Gastroesophageal sphincter (tissue), 4 donors: ENCODE results near the gene HNF4A. TPM values are rescaled to one million over a fixed set of nuclear protein-coding genes. Genes with fewer than 3 reads are reported as not detected.

ENCODE experiments used
- ATAC-seq: fragments of 150-250 bp; one replicate; pipeline ENCODE4 v1.9.1; 2016; ENCODE audit warnings: mild to moderate bottlenecking, moderate library complexity
- H3K27ac ChIP-seq, 4 donors: fragments of 200-600 bp; sonication (generic) in 3 of 4; 1 replicate in 3 of 4; 2 replicates in 1 of 4; pipeline ENCODE4 v1.5.1; 2016 to 2019
- H3K27me3 ChIP-seq: fragments of 200-600 bp; sonication (generic); one replicate; pipeline ENCODE4 v1.5.1; 2019
- H3K36me3 ChIP-seq, 2 donors: fragments of 200-600 bp; sonication (generic); one replicate each; pipeline ENCODE4 v1.5.1; 2019; ENCODE audit warnings: control low read depth in 1 of 2
- H3K4me1 ChIP-seq, 3 donors: fragments of 200-600 bp; sonication (generic); 1 replicate in 2 of 3; 2 replicates in 1 of 3; pipeline ENCODE4 v1.5.1; 2016 to 2019; ENCODE audit warnings: control low read depth in 2 of 3
- H3K4me3 ChIP-seq, 2 donors: fragments of 200-600 bp; sonication (generic); one replicate each; pipeline ENCODE4 v1.5.1; 2019; ENCODE audit warnings: mild to moderate bottlenecking in 1 of 2, moderate library complexity in 1 of 2
- H3K9me3 ChIP-seq, 3 donors: fragments of 200-600 bp; sonication (generic); one replicate each; pipeline ENCODE4 v1.5.1; 2017 to 2019; ENCODE audit warnings: control low read depth in 2 of 3
- EP300 ChIP-seq: sonication (generic); formaldehyde crosslinking; IDR thresholded peaks from one replicate; pipeline ENCODE4 v1.6.1; 2017; ENCODE audit warnings: antibody characterized with exemption, mild to moderate bottlenecking
- POLR2A ChIP-seq, 2 donors: fragments of 450-650 bp; IDR thresholded peaks; one replicate each; pipeline ENCODE4 v1.6.1; 2017; ENCODE audit warnings: antibody characterized with exemption in 2 of 2, mild to moderate bottlenecking in 2 of 2, moderate library complexity in 1 of 2
- POLR2AphosphoS5 ChIP-seq: sonication (generic); formaldehyde crosslinking; IDR thresholded peaks from one replicate; pipeline ENCODE4 v1.6.1; 2017; ENCODE audit warnings: antibody characterized with exemption
- WGBS, 2 donors: methylation state at CpG; one replicate each; pipeline ENCODE4 v1.1.5; 2018; ENCODE audit warnings: low coverage in 1 of 2; 5-methylcytosine and 5-hydroxymethylcytosine counted together
- total RNA-seq, 4 donors: library from RNA; depleted of rRNA; stranded (reverse); fragments of >200 nt; gene quantifications; one replicate each; pipeline ENCODE4 v1.1.0, GENCODE V29; 2016
- TF ChIP-seq, protein P1 (sequence below), 4 experiments: fragments of 200-600 bp in 2 of 4; fragments of 450-650 bp in 2 of 4; sonication (generic) in 1 of 4; IDR thresholded peaks; one replicate each; pipeline ENCODE4 v1.5.1; 2017 to 2019; ENCODE audit warnings: antibody characterized with exemption in 4 of 4, mild to moderate bottlenecking in 2 of 4, moderate library complexity in 2 of 4

HNF4A gene
- total RNA-seq, 4 donors from 2014 or later, result not detected

DNA sequence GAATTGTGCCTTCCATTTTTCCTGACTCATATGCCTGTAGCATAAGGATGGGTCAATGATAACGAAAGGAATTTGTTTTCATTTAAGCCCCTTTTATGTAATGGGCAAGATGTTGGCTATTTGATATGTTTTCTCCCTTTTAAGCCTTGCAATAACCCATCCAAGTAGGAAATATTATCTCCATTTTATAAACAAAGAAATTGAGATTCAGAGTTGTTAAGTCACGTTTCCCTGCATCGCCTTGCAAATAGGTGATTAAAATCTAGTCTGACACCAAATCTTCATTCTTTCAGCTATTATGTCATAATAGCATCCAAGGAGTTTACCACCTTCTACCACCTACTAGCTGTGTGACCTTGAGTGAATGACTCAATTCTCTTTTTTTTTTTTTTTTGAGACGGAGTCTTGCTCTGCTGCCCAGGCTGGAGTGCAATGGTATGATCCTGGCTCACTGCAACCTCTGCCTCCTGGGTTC, 7.0 kb downstream of the HNF4A start:
- Histone ChIP-seq H3K36me3 (no peaks in the 10 kb centered on the region), H3K4me1 (no peaks in the 10 kb centered on the region), H3K27me3 (no peaks in the 10 kb centered on the region), H3K4me3 (no peak overlapping the region), H3K27ac (no peak overlapping the region), H3K9me3 (no peaks in the 10 kb centered on the region)
- TF ChIP-seq POLR2A (IDR thresholded peaks at IDR 0.05) (no peak), EP300 (no peak), POLR2AphosphoS5 (no peak)
- TF ChIP-seq, protein P1, sequence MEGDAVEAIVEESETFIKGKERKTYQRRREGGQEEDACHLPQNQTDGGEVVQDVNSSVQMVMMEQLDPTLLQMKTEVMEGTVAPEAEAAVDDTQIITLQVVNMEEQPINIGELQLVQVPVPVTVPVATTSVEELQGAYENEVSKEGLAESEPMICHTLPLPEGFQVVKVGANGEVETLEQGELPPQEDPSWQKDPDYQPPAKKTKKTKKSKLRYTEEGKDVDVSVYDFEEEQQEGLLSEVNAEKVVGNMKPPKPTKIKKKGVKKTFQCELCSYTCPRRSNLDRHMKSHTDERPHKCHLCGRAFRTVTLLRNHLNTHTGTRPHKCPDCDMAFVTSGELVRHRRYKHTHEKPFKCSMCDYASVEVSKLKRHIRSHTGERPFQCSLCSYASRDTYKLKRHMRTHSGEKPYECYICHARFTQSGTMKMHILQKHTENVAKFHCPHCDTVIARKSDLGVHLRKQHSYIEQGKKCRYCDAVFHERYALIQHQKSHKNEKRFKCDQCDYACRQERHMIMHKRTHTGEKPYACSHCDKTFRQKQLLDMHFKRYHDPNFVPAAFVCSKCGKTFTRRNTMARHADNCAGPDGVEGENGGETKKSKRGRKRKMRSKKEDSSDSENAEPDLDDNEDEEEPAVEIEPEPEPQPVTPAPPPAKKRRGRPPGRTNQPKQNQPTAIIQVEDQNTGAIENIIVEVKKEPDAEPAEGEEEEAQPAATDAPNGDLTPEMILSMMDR (IDR thresholded peaks at IDR 0.05), result no peak
- no peak for ATAC-seq
- WGBS, 2 donors, result 64 to 67% methylated on average over 2 to 4 of the region's 4 CpGs

DNA sequence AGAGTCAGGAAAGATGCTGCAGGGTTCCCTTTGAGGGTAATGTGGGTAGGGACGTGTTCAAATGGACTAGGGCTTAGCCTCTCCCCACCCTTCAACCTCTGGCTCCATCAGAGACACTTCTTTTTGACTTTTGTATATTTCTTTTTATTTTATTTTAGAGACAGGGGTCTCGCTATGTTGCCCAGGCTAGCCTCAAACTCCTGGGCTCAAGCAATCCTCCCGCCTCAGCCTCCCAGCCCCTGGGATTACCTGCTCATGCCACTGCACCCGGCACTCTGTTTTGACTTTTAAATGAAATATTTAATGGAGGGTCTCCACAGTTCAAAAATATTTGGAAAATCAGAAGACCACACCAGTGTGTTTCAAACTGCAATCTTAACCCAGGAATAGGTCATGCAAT, 8.6 kb downstream of the HNF4A start:
- no peak overlapping the region for H3K27ac ChIP-seq
- no peaks in the 10 kb centered on the region for H3K27me3 ChIP-seq
- H3K36me3 ChIP-seq, result no peaks in the 10 kb centered on the region
- no peak for ATAC-seq
- 65 to 73% methylated on average over 4 of the region's 4 CpGs for WGBS, 2 donors
- no peak overlapping the region for H3K4me3 ChIP-seq
- no peaks in the 10 kb centered on the region for H3K4me1 ChIP-seq
- H3K9me3 ChIP-seq, result no peaks in the 10 kb centered on the region
- TF ChIP-seq POLR2AphosphoS5, result no peak
- TF ChIP-seq, protein P1 (IDR thresholded peaks at IDR 0.05), result no peak
- TF ChIP-seq POLR2A (IDR thresholded peaks at IDR 0.05), result no peak
- TF ChIP-seq EP300, result no peak

DNA sequence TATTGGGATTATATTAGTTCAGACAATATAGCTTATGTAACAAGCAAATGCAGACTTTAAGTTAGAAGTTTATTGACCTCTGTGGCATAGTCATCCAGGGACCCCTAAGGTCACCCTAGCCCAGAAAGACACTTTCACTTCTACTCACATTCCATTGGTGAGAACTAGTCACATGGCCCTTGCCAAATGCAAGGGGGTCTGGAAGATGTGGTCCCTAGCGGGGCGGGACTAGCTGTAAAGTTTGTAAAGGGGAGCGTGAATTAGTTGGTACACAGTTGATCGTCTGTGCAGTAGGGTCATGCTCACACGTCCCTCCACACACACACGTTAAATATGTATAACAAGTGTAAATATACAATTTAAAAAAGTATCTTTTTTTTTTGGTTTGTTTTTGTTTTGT, 9.3 kb downstream of the HNF4A start:
- no peaks in the 10 kb centered on the region for H3K4me1 ChIP-seq
- 69 to 81% methylated on average over 3 to 6 of the region's 6 CpGs for WGBS, 2 donors
- no peaks in the 10 kb centered on the region for H3K36me3 ChIP-seq
- H3K4me3 ChIP-seq, result no peak overlapping the region
- no peaks in the 10 kb centered on the region for H3K27me3 ChIP-seq
- no peaks in the 10 kb centered on the region for H3K9me3 ChIP-seq
- TF ChIP-seq POLR2A (IDR thresholded peaks at IDR 0.05) (no peak), POLR2AphosphoS5 (no peak), EP300 (no peak)
- TF ChIP-seq, protein P1 (IDR thresholded peaks at IDR 0.05), result no peak
- H3K27ac ChIP-seq, result no peak overlapping the region
- ATAC-seq, result no peak

DNA sequence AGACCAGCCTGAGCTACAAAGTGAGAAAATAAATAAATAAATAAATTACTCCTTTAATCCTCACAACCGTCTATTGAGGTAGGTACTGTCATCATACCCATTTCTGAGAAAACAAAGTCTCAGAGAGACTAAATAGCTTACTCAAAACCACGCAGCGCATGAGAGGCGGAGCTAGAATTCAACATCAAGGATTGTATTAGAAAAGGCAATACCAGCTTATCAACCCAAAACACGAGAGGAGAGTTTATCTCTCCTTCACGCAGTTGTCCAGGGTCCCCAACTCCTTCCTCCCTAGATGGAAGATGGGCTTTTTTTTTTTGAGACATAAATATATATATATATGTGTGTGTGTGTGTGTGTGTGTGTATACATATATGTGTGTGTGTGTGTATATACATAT, 12.2 kb downstream of the HNF4A start:
- Histone ChIP-seq H3K27ac (no peak overlapping the region), H3K36me3 (no peaks in the 10 kb centered on the region)

DNA sequence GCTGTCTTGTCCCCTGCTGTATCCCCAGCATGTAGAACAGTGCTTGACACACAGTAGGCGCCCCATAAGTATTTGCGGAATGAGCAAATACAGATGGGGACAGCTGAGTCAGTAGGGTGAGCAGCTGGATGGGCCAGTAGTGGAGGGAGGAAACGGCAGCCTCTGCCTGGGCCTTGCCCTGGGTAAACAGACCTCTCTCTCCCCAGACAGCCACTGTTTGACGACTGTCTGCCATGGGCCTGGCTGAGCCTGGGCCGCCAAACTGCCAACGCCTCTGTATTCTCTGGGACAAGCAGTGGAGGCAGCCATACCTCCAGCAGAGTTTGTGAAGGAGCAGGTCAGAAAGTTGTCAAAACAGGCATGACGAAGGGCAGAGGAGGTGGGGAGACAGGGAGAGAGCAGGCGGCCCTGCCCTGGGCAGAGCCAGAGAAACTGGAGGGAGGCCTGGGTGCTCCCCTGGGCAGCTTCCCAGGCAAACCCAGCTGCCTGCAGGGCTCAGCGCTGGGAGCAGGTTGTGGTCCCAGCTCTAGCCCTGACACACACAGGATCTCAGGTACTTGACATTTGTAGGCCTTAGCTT, 15.2 kb downstream of the HNF4A start:
- Histone ChIP-seq H3K27ac (no peak overlapping the region), H3K36me3 (no peaks in the 10 kb centered on the region), H3K4me3 (no peak overlapping the region), H3K27me3 (peaks cover 5% of the 10 kb centered on the region), H3K9me3 (no peaks in the 10 kb centered on the region), H3K4me1 (no peaks in the 10 kb centered on the region)
- TF ChIP-seq POLR2A (IDR thresholded peaks at IDR 0.05) (no peak), POLR2AphosphoS5 (no peak), EP300 (no peak)
- TF ChIP-seq, protein P1 (IDR thresholded peaks at IDR 0.05), result no peak
- 78% methylated on average over 2 of the region's 9 CpGs; no CpG with 5 or more reads in 1 of the 2 donors for WGBS, 2 donors
- ATAC-seq, result no peak

More for the DNA sequence above, 12.2 kb downstream of the HNF4A start:
- no peaks in the 10 kb centered on the region for H3K4me1 ChIP-seq
- no peak overlapping the region for H3K4me3 ChIP-seq
- H3K27me3 ChIP-seq, result no peaks in the 10 kb centered on the region
- H3K9me3 ChIP-seq, result no peaks in the 10 kb centered on the region
- TF ChIP-seq EP300, result no peak
- no peak for TF ChIP-seq POLR2AphosphoS5
- TF ChIP-seq, protein P1 (IDR thresholded peaks at IDR 0.05), result no peak
- no peak for TF ChIP-seq POLR2A (IDR thresholded peaks at IDR 0.05)
- ATAC-seq, result no peak
- WGBS, 2 donors, result 82 to 92% methylated on average over 4 to 6 of the region's 6 CpGs
